Measurements from ENCODE around the gene GPN1. TPM values are rescaled to one million over a fixed set of nuclear protein-coding genes. Genes with fewer than 3 reads are reported as not detected.
"Not testable (repeated sequence)": the region's sequence is repeated elsewhere in the genome, so short reads cannot be mapped to it uniquely, and the experiment has no call there.

Gene GPN1
- total RNA-seq, 3 donors from 2014 or later (not counting 1 experiment from before 2014, with no cell fraction given), result 31.5 to 36.1 (median 34.9) TPM

DNA sequence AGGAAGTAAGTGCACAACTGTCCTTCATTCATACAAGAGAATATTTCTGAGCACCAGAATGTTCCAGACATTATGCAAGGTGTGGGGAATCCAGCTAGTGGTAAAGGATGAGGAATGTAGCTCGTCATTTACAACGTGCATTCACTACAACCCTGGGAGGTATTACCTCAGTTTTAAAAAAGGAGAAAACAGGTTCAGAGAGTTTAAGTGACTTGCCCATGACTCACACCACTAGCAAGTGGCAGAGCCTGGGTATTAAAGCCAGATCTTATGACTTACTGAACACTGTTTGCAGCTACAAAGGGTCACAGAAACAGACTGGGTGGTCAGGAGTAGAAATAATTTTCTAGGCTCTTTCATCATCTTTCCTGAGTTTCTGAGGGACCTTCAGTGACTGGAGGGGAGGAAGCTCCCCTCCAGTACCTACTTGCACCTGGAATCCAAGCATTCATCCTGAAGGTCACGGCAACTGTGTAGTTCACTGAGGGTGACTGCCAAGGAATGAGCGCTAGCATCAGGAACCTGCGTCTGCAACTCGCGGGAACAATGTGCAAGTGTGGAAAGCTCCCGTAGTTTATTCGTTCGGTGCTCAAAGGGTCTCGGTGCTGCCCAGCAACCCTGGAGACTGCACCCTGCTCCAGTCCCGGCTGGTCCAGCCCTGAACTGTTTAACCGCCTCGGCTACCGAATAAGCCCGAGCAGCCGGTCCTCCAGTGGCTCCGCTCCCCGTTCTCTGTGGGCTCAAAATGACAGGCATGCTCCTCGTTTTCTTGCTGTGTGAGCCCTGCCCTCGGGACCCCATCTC is 685 bp upstream of the GPN1 start:
- Mint-ChIP-seq H3K9me3 (no peaks in the 10 kb centered on the region), H3K36me3 (peaks cover 12% of the 10 kb centered on the region), H3K4me3 (no peak overlapping the region), H3K27me3 (ENCODE audit: low read depth in 2 of 2) (no peaks in the 10 kb centered on the region), H3K27ac (no peak overlapping the region), H3K4me1 (peaks cover 13 to 20% of the 10 kb centered on the region in 2 donors)
- 11% methylated on average over 21 of the region's 21 CpGs for WGBS (ENCODE audit: insufficient coverage)
- H3K27ac ChIP-seq (ENCODE audit: low read length), result peak overlapping the region; percentile 52
- H3K27me3 ChIP-seq (ENCODE audit: control insufficient read depth, insufficient read depth, low read length), result no peaks in the 10 kb centered on the region
- ATAC-seq (peak; percentile 6 to 21 (median 12)), DNase-seq (peak in 1 of 2 donors; percentile 12)
- peaks cover 13% of the 10 kb centered on the region for H3K4me1 ChIP-seq (ENCODE audit: control insufficient read depth, insufficient read depth, low read length)
- intact Hi-C loops (cut with micrococcal nuclease), result loop anchor here (2.0 to 5.0 kb wide), 3 partner anchors 34 to 55 kb away; partner anchors contain the start of genes SLC4A1AP, SUPT7L and ZNF512
- no peaks in the 10 kb centered on the region for H3K9me3 ChIP-seq (ENCODE audit: control insufficient read depth, insufficient read depth, low read length)
- TF ChIP-seq, protein P1, sequence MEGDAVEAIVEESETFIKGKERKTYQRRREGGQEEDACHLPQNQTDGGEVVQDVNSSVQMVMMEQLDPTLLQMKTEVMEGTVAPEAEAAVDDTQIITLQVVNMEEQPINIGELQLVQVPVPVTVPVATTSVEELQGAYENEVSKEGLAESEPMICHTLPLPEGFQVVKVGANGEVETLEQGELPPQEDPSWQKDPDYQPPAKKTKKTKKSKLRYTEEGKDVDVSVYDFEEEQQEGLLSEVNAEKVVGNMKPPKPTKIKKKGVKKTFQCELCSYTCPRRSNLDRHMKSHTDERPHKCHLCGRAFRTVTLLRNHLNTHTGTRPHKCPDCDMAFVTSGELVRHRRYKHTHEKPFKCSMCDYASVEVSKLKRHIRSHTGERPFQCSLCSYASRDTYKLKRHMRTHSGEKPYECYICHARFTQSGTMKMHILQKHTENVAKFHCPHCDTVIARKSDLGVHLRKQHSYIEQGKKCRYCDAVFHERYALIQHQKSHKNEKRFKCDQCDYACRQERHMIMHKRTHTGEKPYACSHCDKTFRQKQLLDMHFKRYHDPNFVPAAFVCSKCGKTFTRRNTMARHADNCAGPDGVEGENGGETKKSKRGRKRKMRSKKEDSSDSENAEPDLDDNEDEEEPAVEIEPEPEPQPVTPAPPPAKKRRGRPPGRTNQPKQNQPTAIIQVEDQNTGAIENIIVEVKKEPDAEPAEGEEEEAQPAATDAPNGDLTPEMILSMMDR (IDR thresholded peaks at IDR 0.05), result no peak
- peaks cover 32% of the 10 kb centered on the region for H3K36me3 ChIP-seq (ENCODE audit: control insufficient read depth, insufficient read depth, low read length)
- peak overlapping the region; percentile 69 for H3K4me3 ChIP-seq (ENCODE audit: low read length)

DNA sequence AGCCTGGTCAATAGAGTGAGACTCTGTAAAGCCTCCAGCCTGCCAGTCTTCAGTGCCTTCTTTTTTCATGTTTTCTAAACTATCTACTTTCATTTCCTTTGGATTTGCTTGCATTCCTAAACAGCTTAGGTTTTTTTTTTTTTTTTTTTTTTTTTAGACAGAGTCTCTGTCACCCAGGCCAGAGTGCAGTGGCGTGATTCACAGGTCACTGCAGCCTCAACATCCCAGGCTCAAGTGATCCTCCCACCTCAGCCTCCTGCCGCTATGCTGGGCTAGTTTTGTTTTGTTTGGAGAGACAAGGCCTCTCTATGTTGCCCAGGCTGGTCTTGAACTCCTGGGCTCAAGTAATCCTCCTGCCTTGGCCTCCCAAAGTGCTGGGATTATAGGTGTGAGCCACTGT is 1.4 kb downstream of the GPN1 start:
- intact Hi-C loops (cut with micrococcal nuclease), result not testable (repeated sequence)
- peak overlapping the region in 1 of 2 donors; percentile 61 for H3K27ac Mint-ChIP-seq
- peak overlapping the region; percentile 62 for H3K4me3 Mint-ChIP-seq

DNA sequence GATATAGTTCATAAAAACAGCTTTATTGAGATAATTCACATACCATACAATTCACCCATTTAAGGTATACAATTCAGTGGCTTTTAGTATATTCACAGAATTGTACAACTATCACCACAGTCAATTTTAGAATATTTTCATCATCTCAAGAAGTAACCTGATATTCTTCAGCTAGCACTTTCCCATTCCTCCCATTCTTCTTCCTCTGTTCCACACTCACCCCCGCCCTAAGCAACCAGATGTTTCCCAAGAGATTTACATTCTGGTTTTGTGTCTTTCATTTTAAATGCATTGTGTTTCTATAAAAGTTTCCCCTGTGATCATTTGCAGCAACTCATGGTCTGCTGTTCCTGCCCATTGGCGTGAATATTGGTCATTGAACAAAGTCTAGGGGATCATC is 5.4 kb downstream of the GPN1 start:
- H3K36me3 Mint-ChIP-seq, result peaks cover 46% of the 10 kb centered on the region
- 97% methylated on average over 2 of the region's 2 CpGs for WGBS (ENCODE audit: insufficient coverage)
- H3K4me1 ChIP-seq (ENCODE audit: control insufficient read depth, insufficient read depth, low read length), result peaks cover 7% of the 10 kb centered on the region
- ATAC-seq, result no peak
- peaks cover 10 to 25% of the 10 kb centered on the region in 2 donors for H3K4me1 Mint-ChIP-seq
- H3K36me3 ChIP-seq (ENCODE audit: control insufficient read depth, insufficient read depth, low read length), result peaks cover 69% of the 10 kb centered on the region
- TF ChIP-seq, protein P1 (IDR thresholded peaks at IDR 0.05), result no peak
- no peak overlapping the region for H3K4me3 ChIP-seq (ENCODE audit: low read length)
- H3K27me3 Mint-ChIP-seq (ENCODE audit: low read depth in 2 of 2), result no peaks in the 10 kb centered on the region
- no peaks in the 10 kb centered on the region for H3K9me3 Mint-ChIP-seq
- intact Hi-C loops (cut with micrococcal nuclease), result no loop called here
- no peaks in the 10 kb centered on the region for H3K27me3 ChIP-seq (ENCODE audit: control insufficient read depth, insufficient read depth, low read length)
- no peak for DNase-seq
- H3K4me3 Mint-ChIP-seq, result no peak overlapping the region
- H3K27ac Mint-ChIP-seq, result no peak overlapping the region
- no peak overlapping the region for H3K27ac ChIP-seq (ENCODE audit: low read length)
- no peaks in the 10 kb centered on the region for H3K9me3 ChIP-seq (ENCODE audit: control insufficient read depth, insufficient read depth, low read length)

More for the DNA sequence above, 1.4 kb downstream of the GPN1 start:
- peaks cover 13 to 20% of the 10 kb centered on the region in 2 donors for H3K4me1 Mint-ChIP-seq
- not testable (repeated sequence) for H3K9me3 Mint-ChIP-seq; H3K27ac ChIP-seq (ENCODE audit: low read length); ATAC-seq; DNase-seq; H3K27me3 ChIP-seq (ENCODE audit: control insufficient read depth, insufficient read depth, low read length); H3K4me3 ChIP-seq (ENCODE audit: low read length); H3K9me3 ChIP-seq (ENCODE audit: control insufficient read depth, insufficient read depth, low read length); H3K27me3 Mint-ChIP-seq (ENCODE audit: low read depth in 2 of 2)
- 100% methylated on average over 1 of the region's 2 CpGs for WGBS (ENCODE audit: insufficient coverage)
- H3K36me3 Mint-ChIP-seq, result peaks cover 23% of the 10 kb centered on the region
- Histone ChIP-seq H3K4me1 (ENCODE audit: control insufficient read depth, insufficient read depth, low read length) (peaks cover 13% of the 10 kb centered on the region), H3K36me3 (ENCODE audit: control insufficient read depth, insufficient read depth, low read length) (peaks cover 41% of the 10 kb centered on the region)

DNA sequence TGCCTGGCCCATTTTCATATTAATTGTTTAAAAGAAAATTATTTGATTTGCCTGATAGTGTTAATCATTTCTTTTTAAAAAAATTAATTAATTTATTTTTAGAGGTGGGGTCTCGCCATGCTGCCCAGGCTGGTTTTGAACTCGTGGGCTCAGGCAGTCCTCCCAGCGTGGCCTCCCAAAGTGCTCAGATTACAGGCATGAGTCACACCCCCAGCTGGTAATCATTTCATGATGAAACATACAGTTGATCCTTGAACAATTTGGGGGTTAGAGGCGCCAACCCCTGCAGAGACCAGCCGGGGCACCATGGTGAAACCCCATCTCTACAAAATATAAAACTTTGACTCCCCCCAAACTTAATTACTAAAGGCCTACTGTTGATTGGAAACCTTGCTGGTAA is 7.9 kb downstream of the GPN1 start:
- H3K9me3 Mint-ChIP-seq, result no peaks in the 10 kb centered on the region
- Histone ChIP-seq H3K27me3 (ENCODE audit: control insufficient read depth, insufficient read depth, low read length) (no peaks in the 10 kb centered on the region), H3K36me3 (ENCODE audit: control insufficient read depth, insufficient read depth, low read length) (peaks cover 78% of the 10 kb centered on the region), H3K27ac (ENCODE audit: low read length) (no peak overlapping the region), H3K4me1 (ENCODE audit: control insufficient read depth, insufficient read depth, low read length) (no peaks in the 10 kb centered on the region), H3K9me3 (ENCODE audit: control insufficient read depth, insufficient read depth, low read length) (no peaks in the 10 kb centered on the region), H3K4me3 (ENCODE audit: low read length) (no peak overlapping the region)
- peaks cover 10 to 15% of the 10 kb centered on the region in 2 donors for H3K4me1 Mint-ChIP-seq
- TF ChIP-seq, protein P1 (IDR thresholded peaks at IDR 0.05), result no peak
- intact Hi-C loops (cut with micrococcal nuclease), result no loop called here
- DNase-seq, result no peak
- H3K4me3 Mint-ChIP-seq, result no peak overlapping the region
- peaks cover 54% of the 10 kb centered on the region for H3K36me3 Mint-ChIP-seq
- H3K27me3 Mint-ChIP-seq (ENCODE audit: low read depth in 2 of 2), result no peaks in the 10 kb centered on the region
- WGBS (ENCODE audit: insufficient coverage), result 91% methylated on average over 5 of the region's 5 CpGs
- no peak overlapping the region for H3K27ac Mint-ChIP-seq
- no peak for ATAC-seq
